Measurements from ENCODE around the gene HNRNPA3.

DNA sequence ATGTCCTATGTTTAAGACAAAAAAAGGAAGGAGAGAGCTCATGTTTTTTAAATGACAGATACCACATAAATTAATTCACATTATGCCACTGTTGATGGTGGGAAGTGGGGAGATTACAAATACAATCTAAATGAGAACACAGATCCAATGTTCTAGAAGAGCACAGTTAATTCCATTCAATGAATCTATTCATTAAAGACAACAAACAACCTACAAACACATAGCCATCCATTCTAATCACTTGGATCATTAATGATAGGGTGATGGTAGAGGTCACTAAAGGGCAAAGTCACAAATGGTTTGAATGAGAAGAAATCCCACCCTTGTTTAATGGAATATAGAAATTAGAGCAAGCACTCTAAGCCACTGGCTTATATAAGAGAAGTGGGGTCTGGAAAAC is 21.7 kb downstream of the HNRNPA3 start:
- TF ChIP-seq, protein P1, sequence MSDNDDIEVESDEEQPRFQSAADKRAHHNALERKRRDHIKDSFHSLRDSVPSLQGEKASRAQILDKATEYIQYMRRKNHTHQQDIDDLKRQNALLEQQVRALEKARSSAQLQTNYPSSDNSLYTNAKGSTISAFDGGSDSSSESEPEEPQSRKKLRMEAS (IDR thresholded peaks at IDR 0.05; ENCODE audit: low read depth): no peak
- TF ChIP-seq, protein P2, sequence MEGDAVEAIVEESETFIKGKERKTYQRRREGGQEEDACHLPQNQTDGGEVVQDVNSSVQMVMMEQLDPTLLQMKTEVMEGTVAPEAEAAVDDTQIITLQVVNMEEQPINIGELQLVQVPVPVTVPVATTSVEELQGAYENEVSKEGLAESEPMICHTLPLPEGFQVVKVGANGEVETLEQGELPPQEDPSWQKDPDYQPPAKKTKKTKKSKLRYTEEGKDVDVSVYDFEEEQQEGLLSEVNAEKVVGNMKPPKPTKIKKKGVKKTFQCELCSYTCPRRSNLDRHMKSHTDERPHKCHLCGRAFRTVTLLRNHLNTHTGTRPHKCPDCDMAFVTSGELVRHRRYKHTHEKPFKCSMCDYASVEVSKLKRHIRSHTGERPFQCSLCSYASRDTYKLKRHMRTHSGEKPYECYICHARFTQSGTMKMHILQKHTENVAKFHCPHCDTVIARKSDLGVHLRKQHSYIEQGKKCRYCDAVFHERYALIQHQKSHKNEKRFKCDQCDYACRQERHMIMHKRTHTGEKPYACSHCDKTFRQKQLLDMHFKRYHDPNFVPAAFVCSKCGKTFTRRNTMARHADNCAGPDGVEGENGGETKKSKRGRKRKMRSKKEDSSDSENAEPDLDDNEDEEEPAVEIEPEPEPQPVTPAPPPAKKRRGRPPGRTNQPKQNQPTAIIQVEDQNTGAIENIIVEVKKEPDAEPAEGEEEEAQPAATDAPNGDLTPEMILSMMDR (IDR thresholded peaks at IDR 0.05): no peak
